Gastroesophageal sphincter (tissue), 4 donors: ENCODE results near the gene MISP. TPM values are rescaled to one million over a fixed set of nuclear protein-coding genes. Genes with fewer than 3 reads are reported as not detected.

ENCODE experiments used
- ATAC-seq: fragments of 150-250 bp; one replicate; pipeline ENCODE4 v1.9.1; 2016; ENCODE audit warnings: mild to moderate bottlenecking, moderate library complexity
- H3K27ac ChIP-seq, 4 donors: fragments of 200-600 bp; sonication (generic) in 3 of 4; 1 replicate in 3 of 4; 2 replicates in 1 of 4; pipeline ENCODE4 v1.5.1; 2016 to 2019
- H3K27me3 ChIP-seq: fragments of 200-600 bp; sonication (generic); one replicate; pipeline ENCODE4 v1.5.1; 2019
- H3K36me3 ChIP-seq, 2 donors: fragments of 200-600 bp; sonication (generic); one replicate each; pipeline ENCODE4 v1.5.1; 2019; ENCODE audit warnings: control low read depth in 1 of 2
- H3K4me1 ChIP-seq, 3 donors: fragments of 200-600 bp; sonication (generic); 1 replicate in 2 of 3; 2 replicates in 1 of 3; pipeline ENCODE4 v1.5.1; 2016 to 2019; ENCODE audit warnings: control low read depth in 2 of 3
- H3K4me3 ChIP-seq, 2 donors: fragments of 200-600 bp; sonication (generic); one replicate each; pipeline ENCODE4 v1.5.1; 2019; ENCODE audit warnings: mild to moderate bottlenecking in 1 of 2, moderate library complexity in 1 of 2
- H3K9me3 ChIP-seq, 3 donors: fragments of 200-600 bp; sonication (generic); one replicate each; pipeline ENCODE4 v1.5.1; 2017 to 2019; ENCODE audit warnings: control low read depth in 2 of 3
- CTCF ChIP-seq, 4 experiments: fragments of 200-600 bp in 2 of 4; fragments of 450-650 bp in 2 of 4; sonication (generic) in 1 of 4; IDR thresholded peaks; one replicate each; pipeline ENCODE4 v1.5.1; 2017 to 2019; ENCODE audit warnings: antibody characterized with exemption in 4 of 4, mild to moderate bottlenecking in 2 of 4, moderate library complexity in 2 of 4
- EP300 ChIP-seq: sonication (generic); formaldehyde crosslinking; IDR thresholded peaks from one replicate; pipeline ENCODE4 v1.6.1; 2017; ENCODE audit warnings: antibody characterized with exemption, mild to moderate bottlenecking
- POLR2A ChIP-seq, 2 donors: fragments of 450-650 bp; IDR thresholded peaks; one replicate each; pipeline ENCODE4 v1.6.1; 2017; ENCODE audit warnings: antibody characterized with exemption in 2 of 2, mild to moderate bottlenecking in 2 of 2, moderate library complexity in 1 of 2
- POLR2AphosphoS5 ChIP-seq: sonication (generic); formaldehyde crosslinking; IDR thresholded peaks from one replicate; pipeline ENCODE4 v1.6.1; 2017; ENCODE audit warnings: antibody characterized with exemption
- WGBS, 2 donors: methylation state at CpG; one replicate each; pipeline ENCODE4 v1.1.5; 2018; ENCODE audit warnings: low coverage in 1 of 2; 5-methylcytosine and 5-hydroxymethylcytosine counted together
- total RNA-seq, 4 donors: library from RNA; depleted of rRNA; stranded (reverse); fragments of >200 nt; gene quantifications; one replicate each; pipeline ENCODE4 v1.1.0, GENCODE V29; 2016

MISP gene
- total RNA-seq, 4 donors from 2014 or later = 0.52 TPM; not detected in 3

GRCh38 chr19:732148-733069 is 18.5 kb upstream of the MISP start:
- Histone ChIP-seq H3K36me3 (peaks cover 0 to 57% of the 10 kb centered on the region in 2 donors), H3K9me3 (no peaks in the 10 kb centered on the region), H3K4me1 (peaks cover 0 to 16% (median 6%) of the 10 kb centered on the region in 3 donors), H3K4me3 (no peak overlapping the region), H3K27ac (no peak overlapping the region), H3K27me3 (no peaks in the 10 kb centered on the region)
- ATAC-seq = no peak
- 82 to 87% methylated on average over 11 of the region's 24 CpGs for WGBS, 2 donors
- no peak for TF ChIP-seq POLR2A (IDR thresholded peaks at IDR 0.05)
- no peak for TF ChIP-seq POLR2AphosphoS5
- TF ChIP-seq CTCF (IDR thresholded peaks at IDR 0.05) = no peak
- TF ChIP-seq EP300 = no peak

GRCh38 chr19:734716-735115 is 16.2 kb upstream of the MISP start:
- no peak overlapping the region for H3K4me3 ChIP-seq
- WGBS, 2 donors = 84 to 89% methylated on average over 7 to 8 of the region's 13 CpGs
- peaks cover 0 to 51% of the 10 kb centered on the region in 2 donors for H3K36me3 ChIP-seq
- no peaks in the 10 kb centered on the region for H3K27me3 ChIP-seq
- ATAC-seq = no peak
- no peaks in the 10 kb centered on the region for H3K9me3 ChIP-seq
- TF ChIP-seq EP300 (no peak), CTCF (IDR thresholded peaks at IDR 0.05) (no peak), POLR2A (IDR thresholded peaks at IDR 0.05) (no peak), POLR2AphosphoS5 (no peak)
- H3K27ac ChIP-seq = peak overlapping the region in 2 of 4 donors; percentile 38 to 40
- peaks cover 0 to 9% (median 0%) of the 10 kb centered on the region in 3 donors for H3K4me1 ChIP-seq

- Histone ChIP-seq H3K4me3 (no peak overlapping the region), H3K36me3 (peaks cover 0 to 53% of the 10 kb centered on the region in 2 donors), H3K4me1 (peaks cover 0 to 9% (median 0%) of the 10 kb centered on the region in 3 donors), H3K27ac (no peak overlapping the region), H3K9me3 (no peaks in the 10 kb centered on the region), H3K27me3 (no peaks in the 10 kb centered on the region)
- WGBS, 2 donors = no CpG with 5 or more reads among the region's 32 CpGs
- TF ChIP-seq POLR2AphosphoS5 (no peak), CTCF (IDR thresholded peaks at IDR 0.05) (no peak), EP300 (no peak), POLR2A (IDR thresholded peaks at IDR 0.05) (no peak)
- ATAC-seq = no peak
Observed at GRCh38 chr19:736125-736524, 14.8 kb upstream of the MISP start.

GRCh38 chr19:737591-738093 is 13.3 kb upstream of the MISP start:
- 42 to 67% methylated on average over 3 to 20 of the region's 22 CpGs for WGBS, 2 donors
- Histone ChIP-seq H3K4me1 (peaks cover 0 to 9% (median 0%) of the 10 kb centered on the region in 3 donors), H3K36me3 (peaks cover 0 to 44% of the 10 kb centered on the region in 2 donors), H3K27ac (no peak overlapping the region), H3K27me3 (no peaks in the 10 kb centered on the region), H3K9me3 (no peaks in the 10 kb centered on the region), H3K4me3 (no peak overlapping the region)
- ATAC-seq = peak; percentile 41
- TF ChIP-seq CTCF (IDR thresholded peaks at IDR 0.05) = peak in 3 of 4 experiments; percentile 36 to 62 (median 55)
- no peak for TF ChIP-seq EP300
- no peak for TF ChIP-seq POLR2A (IDR thresholded peaks at IDR 0.05)
- no peak for TF ChIP-seq POLR2AphosphoS5
